ENCODE results near the gene FAP.

The FAP gene

GRCh38 chr2:162242586-162243280 is 512 bp downstream of the FAP start:
- DNase-seq: no peak

DNA sequence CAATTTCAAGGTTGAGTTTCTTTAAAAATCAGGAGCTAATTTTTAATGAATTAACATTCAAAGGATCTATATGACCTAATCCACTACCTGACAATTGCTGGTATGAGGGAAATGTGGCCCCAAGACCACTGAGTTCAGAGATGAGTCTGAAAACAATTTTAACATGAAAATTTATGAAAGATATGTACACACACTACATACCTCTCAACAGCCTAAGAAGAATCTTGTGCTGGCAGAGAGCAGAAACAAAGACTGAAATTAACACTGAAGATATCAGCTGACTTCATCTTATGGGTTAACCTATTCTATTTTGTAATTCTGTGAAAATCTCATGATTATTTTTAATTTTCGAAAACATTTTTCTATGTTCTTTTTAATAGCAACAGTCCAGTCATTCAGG is 1.7 kb downstream of the FAP start:
- DNase-seq: no peak

- no peak for DNase-seq
These were observed 8.4 kb downstream of the FAP start for GRCh38 chr2:162234620-162235462.

GRCh38 chr2:162233197-162233596 is 10.0 kb downstream of the FAP start:
- DNase-seq: no peak

DNA sequence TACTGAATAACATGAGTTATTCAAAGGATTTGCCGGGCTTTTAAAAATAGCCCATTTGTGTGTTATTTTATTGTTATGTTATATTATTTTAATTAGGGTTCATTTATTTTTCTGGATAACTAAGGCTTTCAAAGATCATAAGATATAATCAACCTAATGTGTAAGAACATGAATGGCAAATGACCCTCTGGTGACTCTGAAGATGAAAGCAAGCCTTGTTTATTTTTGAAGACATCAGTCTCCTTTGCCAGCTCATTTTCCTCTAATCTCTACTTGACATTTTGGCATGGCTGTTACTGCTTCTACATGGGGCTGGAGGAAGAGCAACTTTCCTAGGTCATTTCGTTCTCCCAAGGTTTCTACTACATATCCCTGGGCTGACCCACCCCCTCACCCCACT is 10.6 kb downstream of the FAP start:
- DNase-seq: no peak

DNA sequence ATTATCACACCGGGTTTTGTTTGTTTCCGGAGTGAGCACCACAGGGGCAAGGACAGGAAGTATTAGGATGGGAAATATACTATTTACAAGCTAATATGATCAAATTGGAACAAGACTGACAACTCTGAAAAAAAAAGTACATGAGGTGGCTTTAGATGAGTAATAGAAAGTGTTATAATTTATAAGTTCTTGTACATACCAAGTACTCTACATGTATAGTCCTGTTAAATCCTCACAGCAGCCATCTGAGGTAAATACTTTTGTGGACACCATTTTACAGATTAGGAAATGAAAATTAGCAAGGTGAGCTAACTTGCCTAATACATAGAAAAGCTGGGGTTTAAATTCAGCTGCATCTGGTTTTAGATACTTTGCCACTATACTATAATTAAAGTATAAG is 11.2 kb downstream of the FAP start:
- no peak for DNase-seq

DNA sequence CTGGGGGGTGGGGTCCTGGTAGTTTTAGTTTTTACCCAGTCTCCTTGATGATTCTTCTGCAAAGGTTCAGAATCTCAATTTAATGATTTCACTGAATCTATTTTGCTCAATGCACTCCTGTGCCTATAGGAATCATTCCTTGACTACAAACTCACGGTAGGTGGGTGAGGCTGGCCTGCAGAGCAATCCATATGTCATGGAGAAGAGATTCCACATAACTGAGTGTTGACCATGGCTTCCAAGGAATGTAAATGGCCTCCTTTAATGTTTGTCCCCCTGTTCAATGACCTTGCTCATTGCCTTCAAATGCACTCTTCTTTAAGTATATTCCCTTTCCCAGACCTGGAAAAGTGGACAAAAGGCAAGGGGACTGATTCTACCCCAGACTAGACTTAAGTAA is 12.5 kb downstream of the FAP start:
- no peak for DNase-seq

DNA sequence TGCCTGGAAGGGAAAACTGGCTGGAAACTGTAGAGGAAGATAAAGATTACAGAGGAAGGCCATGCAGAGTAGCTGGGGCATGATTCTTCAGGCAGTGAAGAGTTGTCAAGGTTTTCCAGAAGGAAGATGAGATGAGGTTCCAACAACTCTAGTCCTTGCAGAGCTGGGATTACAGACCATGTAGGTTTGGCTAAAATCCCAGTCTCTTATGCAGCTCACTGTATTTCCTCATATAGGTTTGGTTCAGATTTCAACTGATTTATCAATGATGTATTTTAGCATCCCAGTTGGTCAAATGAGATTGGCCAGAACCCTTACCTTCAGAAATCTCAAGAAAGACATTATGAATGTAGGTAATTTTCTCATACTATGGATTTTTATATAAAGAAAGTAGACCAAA is 16.4 kb downstream of the FAP start:
- DNase-seq: no peak

DNA sequence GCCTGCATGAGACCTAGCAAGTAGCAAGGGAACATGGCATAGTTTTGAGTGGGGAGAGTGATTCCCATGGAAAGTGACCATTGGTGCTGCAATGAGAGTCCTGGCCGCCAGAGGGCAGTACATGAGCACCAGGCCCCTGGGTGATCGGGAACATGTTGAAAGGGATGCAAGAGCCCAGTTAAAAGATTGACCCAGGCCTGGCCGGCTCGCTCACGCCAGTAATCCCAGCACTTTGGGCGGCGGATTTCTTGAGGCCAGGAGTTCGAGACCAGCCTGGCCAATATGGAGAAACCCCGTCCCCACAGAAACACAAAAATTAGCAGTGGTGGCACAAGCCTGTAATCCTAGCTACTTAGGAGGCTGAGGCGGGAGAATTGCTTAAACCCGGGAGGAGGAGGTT is 22.2 kb downstream of the FAP start:
- DNase-seq: no peak

GRCh38 chr2:162220368-162220767 is 22.9 kb downstream of the FAP start:
- DNase-seq: no peak

DNA sequence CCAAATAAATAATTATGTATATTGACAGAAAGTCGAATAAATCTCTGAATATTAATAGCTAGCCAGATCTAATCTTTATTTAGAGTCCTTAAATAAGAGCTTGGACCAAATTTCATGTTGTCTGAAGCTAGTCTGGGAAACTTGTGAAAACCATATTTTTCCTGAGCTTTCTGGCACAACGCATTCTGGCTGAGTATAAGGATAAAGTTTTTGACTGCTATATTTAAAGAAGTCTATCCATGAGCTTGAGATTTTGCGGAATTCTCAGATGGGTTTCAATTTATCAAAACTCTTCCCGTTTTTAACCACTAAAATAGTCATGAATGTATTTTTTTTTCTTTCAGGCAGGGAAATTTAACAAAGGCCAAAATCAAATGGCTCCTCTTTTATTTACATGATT is 23.8 kb downstream of the FAP start:
- no peak for DNase-seq

DNA sequence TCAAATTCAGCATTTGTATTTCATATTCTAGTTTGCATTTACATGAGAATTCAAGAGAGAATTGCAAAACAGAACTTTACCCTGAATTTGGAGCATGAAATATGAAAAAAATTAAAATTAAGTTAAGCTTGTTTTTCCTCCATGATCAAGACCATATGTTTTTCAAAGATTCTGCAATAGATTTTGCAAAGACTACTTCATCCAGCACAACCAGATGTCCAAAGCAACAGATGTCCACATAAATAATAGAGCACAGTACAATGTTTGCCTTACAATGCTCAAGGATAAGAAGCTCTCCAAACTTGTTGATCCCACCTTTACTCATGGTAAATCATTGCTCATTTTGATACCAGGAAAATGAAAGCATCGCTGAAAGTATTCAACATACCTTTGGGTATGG is 25.6 kb downstream of the FAP start:
- no peak for DNase-seq

DNA sequence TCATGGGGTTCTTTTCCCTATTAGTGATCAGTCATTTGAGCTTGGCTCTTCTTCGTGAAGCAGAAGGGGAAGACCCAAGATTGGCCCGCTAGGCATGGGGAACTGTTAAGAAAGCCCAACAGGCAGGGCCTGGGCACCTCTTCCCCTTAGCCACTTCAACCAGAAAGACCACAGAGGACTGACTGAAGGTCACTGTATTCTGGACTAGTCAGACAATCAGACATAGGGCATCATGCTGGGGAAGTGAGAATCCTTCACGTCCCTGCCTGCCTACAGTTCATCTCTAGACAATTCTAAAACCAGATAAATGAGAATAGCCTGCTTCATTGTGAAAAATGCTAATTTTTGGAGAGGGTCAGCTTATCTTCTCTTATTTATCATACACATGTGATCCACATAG is 28.1 kb downstream of the FAP start:
- no peak for DNase-seq

DNA sequence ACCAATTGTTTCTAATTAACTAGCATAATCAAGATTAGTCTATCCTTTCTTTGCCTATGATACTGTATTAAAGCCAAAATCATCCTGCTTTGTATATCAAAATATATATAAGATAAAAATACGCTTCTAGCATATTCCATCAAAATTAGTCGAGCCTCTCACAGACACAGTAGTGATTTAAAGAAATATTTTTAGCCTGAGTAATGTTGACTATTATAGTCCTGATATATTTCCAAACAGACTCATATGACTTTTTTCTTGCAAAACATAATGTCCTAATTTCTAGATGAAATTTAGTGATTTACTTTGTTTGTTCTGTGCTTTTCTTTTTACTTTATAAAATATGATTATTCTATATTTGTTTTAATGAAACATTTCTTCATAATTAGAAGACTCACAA is 30.9 kb downstream of the FAP start:
- DNase-seq: no peak

DNA sequence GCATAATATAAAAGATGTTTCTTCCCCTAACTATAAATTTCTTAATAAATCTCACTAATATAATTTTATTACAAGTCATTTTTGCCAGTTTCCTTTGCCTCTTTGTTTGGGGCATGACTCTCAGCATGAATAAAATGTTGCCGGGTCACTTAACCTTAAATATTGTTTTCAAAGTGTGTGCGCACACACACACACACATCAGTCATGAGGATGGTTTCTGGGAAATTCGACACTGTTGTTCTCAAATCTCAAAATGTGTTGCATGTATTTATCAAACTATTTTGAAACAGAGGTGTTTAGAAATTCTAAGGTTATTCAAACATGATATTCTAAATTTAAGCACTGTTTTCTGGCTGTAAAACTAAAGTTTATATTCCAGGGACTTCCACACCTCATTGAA is 31.5 kb downstream of the FAP start:
- DNase-seq: no peak

GRCh38 chr2:162210385-162210784 is 32.9 kb downstream of the FAP start:
- no peak for DNase-seq

DNA sequence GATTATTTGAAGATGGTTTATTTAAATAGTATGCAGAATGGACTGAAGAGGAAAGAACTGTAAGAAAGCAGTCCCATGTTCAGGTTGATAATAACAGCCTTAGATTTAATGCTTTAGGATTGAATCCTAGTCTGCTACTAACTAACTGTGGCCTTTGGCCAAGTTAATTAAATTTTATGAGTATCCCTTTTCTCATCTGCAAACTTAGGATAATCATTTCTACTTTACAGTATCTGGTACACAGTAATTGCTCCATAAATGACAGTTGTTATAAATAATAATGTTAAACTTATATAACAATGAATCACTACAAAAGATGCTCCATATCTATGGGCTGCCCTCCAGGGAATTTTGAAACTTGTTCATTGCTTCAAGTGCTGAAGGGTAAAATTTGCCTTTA is 41.0 kb downstream of the FAP start:
- no peak for DNase-seq

GRCh38 chr2:162200636-162201035 is 42.6 kb downstream of the FAP start:
- DNase-seq: no peak

DNA sequence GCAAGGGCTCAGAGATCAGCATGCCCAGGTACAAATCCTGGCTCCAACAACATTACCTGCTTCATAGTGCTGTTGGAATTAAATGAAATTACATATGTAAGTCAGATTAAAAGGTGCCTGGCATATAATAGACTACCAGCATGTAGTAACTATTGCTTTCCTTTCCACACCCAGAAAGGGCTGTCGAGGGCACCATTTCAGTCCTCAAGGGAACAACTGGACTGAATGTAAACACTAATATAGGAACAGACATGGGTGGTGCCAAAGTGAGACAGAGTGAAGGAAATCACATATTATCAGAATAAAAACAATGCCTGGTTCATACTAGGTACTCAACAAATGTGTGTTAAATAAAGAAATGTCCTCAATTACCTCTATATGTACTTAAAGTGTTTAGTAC is 43.3 kb downstream of the FAP start:
- no peak for DNase-seq

- no peak for DNase-seq
These were observed 45.0 kb downstream of the FAP start for GRCh38 chr2:162198239-162198638.

GRCh38 chr2:162197069-162197825 is 46.0 kb downstream of the FAP start:
- no peak for DNase-seq

GRCh38 chr2:162196638-162197037 is 46.6 kb downstream of the FAP start:
- no peak for DNase-seq

DNA sequence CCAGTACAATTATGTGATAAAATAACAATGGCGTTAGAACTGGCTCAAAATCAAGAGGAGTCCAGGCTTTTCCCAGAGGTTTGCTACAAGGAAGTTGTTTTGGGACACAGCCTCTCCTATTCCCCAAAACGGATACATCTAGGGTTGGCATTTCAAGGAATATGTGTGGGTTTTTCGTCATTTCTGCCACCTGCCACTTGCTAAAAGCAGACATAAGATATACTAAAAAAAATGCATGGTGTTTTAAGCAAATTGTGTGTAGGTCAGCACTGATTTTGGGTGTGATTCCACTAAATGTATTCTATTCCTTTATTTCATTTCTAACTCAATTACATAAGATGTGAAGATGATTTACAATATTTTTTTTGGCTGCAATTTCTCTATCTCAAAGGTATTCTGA is 54.8 kb downstream of the FAP start:
- no peak for DNase-seq
